Measurements from ENCODE around the gene MAP2K7.

Gene MAP2K7

GRCh38 chr19:7871437-7872305 lies 32.0 kb upstream of the MAP2K7 start:
- TF ChIP-seq REST (IDR thresholded peaks at IDR 0.05; ENCODE audit: low read depth) (no peak), CREB1 (IDR thresholded peaks at IDR 0.05; ENCODE audit: low read depth) (no peak)

GRCh38 chr19:7872306-7873204 lies 31.1 kb upstream of the MAP2K7 start:
- TF ChIP-seq NFIC (IDR thresholded peaks at IDR 0.05): no peak
- TF ChIP-seq TCF12 (IDR thresholded peaks at IDR 0.05; ENCODE audit: low read depth): no peak
- no peak for TF ChIP-seq USF1 (IDR thresholded peaks at IDR 0.05)
- peak; percentile 86; the same call in 1 of the 2 replicates for TF ChIP-seq ZBTB7A (IDR thresholded peaks at IDR 0.05; ENCODE audit: low read depth)

- TF ChIP-seq EGR1 (IDR thresholded peaks at IDR 0.05) (no peak), TAF1 (IDR thresholded peaks at IDR 0.05; ENCODE audit: low read depth) (no peak), REST (IDR thresholded peaks at IDR 0.05; ENCODE audit: low read depth) (no peak), RAD21 (IDR thresholded peaks at IDR 0.05; ENCODE audit: low read depth) (no peak), CREB1 (IDR thresholded peaks at IDR 0.05; ENCODE audit: low read depth) (no peak), TEAD4 (IDR thresholded peaks at IDR 0.05) (no peak), USF1 (IDR thresholded peaks at IDR 0.05) (no peak), CEBPB (IDR thresholded peaks at IDR 0.05) (no peak), YY1 (IDR thresholded peaks at IDR 0.05; ENCODE audit: low read depth) (no peak), TCF12 (IDR thresholded peaks at IDR 0.05; ENCODE audit: low read depth) (no peak), MAX (IDR thresholded peaks at IDR 0.05) (no peak), NFIC (IDR thresholded peaks at IDR 0.05) (no peak)
Measured at GRCh38 chr19:7873304-7874075, 30.2 kb upstream of the MAP2K7 start.

- TF ChIP-seq USF1 (IDR thresholded peaks at IDR 0.05): no peak
- TF ChIP-seq CEBPB (IDR thresholded peaks at IDR 0.05): no peak
- peak; percentile 95 for TF ChIP-seq ZBTB7A (IDR thresholded peaks at IDR 0.05; ENCODE audit: low read depth)
- 0 out of 2 replicates have a peak, but pooled peaks have one; percentile 14 for TF ChIP-seq NFIC (IDR thresholded peaks at IDR 0.05)
- TF ChIP-seq TCF12 (IDR thresholded peaks at IDR 0.05; ENCODE audit: low read depth): peak; percentile 33; the same call in 1 of the 2 replicates
- peak; percentile 23; the same call in 1 of the 2 replicates for TF ChIP-seq TAF1 (IDR thresholded peaks at IDR 0.05; ENCODE audit: low read depth)
Measured at GRCh38 chr19:7874076-7874896, 29.4 kb upstream of the MAP2K7 start, which contains the start of gene PRR36. TSS of gene PRR36 (minus strand) at chr19:7874390. CDS start at chr19:7873689, 701 bp downstream.

GRCh38 chr19:7874897-7875273 lies 28.8 kb upstream of the MAP2K7 start:
- TF ChIP-seq TAF1 (IDR thresholded peaks at IDR 0.05; ENCODE audit: low read depth) (no peak), REST (IDR thresholded peaks at IDR 0.05; ENCODE audit: low read depth) (no peak), YY1 (IDR thresholded peaks at IDR 0.05; ENCODE audit: low read depth) (no peak)

Measured in Ishikawa (cell line).